ENCODE data around the gene VAV3.

VAV3 gene

GRCh38 chr1:107981277-107981676 lies 16.3 kb upstream of the VAV3 start:
- TF ChIP-seq, protein P1, sequence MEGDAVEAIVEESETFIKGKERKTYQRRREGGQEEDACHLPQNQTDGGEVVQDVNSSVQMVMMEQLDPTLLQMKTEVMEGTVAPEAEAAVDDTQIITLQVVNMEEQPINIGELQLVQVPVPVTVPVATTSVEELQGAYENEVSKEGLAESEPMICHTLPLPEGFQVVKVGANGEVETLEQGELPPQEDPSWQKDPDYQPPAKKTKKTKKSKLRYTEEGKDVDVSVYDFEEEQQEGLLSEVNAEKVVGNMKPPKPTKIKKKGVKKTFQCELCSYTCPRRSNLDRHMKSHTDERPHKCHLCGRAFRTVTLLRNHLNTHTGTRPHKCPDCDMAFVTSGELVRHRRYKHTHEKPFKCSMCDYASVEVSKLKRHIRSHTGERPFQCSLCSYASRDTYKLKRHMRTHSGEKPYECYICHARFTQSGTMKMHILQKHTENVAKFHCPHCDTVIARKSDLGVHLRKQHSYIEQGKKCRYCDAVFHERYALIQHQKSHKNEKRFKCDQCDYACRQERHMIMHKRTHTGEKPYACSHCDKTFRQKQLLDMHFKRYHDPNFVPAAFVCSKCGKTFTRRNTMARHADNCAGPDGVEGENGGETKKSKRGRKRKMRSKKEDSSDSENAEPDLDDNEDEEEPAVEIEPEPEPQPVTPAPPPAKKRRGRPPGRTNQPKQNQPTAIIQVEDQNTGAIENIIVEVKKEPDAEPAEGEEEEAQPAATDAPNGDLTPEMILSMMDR (IDR thresholded peaks at IDR 0.05; ENCODE audit: low read depth, low read length): no peak
- no peak overlapping the region for H3K4me3 ChIP-seq (ENCODE audit: low read depth, low read length)

DNA sequence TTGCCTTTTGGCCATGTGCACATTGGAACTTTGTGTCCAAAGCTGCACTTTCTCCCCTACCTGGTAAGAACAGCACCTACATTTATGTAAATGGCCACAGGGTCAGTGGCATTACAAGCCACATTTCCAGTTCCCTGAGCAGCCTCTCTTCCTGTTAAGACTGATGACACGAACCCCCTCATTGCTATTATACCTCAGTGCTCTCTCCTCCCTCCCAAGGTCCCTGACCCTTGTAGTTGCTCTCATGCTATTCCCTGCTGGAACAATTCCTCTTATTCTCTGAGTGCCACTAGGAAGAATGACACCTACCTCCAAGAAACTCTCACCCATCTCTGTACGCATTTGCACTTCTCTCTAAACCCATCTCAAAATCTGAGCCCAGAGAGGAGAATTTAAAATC lies 14.9 kb upstream of the VAV3 start:
- TF ChIP-seq, protein P1 (IDR thresholded peaks at IDR 0.05; ENCODE audit: low read depth, low read length): no peak

DNA sequence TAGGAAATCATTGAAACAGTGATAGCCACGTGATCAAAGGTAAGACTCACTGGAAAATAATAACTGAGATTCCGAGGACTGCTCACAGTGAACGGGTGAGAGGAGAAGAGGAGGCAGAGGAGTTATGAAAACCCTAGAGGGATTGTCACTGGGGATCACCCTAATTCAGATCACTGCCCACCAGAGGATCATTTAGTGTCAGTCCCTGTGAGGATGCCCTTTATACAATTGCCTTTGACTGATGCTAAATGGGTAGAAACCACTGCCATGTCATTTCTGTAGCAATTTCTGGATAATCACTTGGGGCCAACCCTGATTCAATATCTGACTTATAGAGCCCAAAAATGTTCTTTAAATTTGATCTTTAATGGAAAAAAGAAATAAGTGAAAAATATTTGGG lies 14.1 kb upstream of the VAV3 start:
- no peak overlapping the region for H3K4me3 ChIP-seq (ENCODE audit: low read depth, low read length)
- TF ChIP-seq, protein P1 (IDR thresholded peaks at IDR 0.05; ENCODE audit: low read depth, low read length): no peak

More for the DNA sequence above, 14.9 kb upstream of the VAV3 start:
- H3K4me3 ChIP-seq (ENCODE audit: low read depth, low read length): no peak overlapping the region

DNA sequence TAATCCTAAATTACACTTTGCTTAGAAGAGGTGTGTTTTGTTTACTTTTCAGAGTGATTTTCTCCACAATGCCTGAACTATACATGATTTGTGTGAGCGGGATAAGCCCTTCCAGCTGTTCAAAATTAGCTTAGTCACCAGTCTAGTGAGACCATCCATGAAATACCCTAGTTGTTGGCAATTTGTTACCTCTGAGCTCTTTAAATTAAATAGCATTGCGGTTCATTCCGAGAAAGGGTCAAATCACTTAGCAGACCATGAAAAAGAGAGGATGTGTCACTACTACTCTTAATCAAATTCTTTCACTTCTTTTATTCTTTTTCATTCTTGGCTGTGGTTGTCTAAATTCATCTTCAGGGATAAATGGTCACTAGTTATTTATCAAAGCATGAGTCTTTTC lies 11.9 kb upstream of the VAV3 start:
- no peak overlapping the region for H3K4me3 ChIP-seq (ENCODE audit: low read depth, low read length)
- TF ChIP-seq, protein P1 (IDR thresholded peaks at IDR 0.05; ENCODE audit: low read depth, low read length): no peak

- TF ChIP-seq, protein P1 (IDR thresholded peaks at IDR 0.05; ENCODE audit: low read depth, low read length): no peak
- no peak overlapping the region for H3K4me3 ChIP-seq (ENCODE audit: low read depth, low read length)
These were observed 11.5 kb upstream of the VAV3 start for GRCh38 chr1:107976431-107976830.

- no peak overlapping the region for H3K4me3 ChIP-seq (ENCODE audit: low read depth, low read length)
- TF ChIP-seq, protein P1 (IDR thresholded peaks at IDR 0.05; ENCODE audit: low read depth, low read length): no peak
These were observed 10.9 kb upstream of the VAV3 start for GRCh38 chr1:107975851-107976250.

DNA sequence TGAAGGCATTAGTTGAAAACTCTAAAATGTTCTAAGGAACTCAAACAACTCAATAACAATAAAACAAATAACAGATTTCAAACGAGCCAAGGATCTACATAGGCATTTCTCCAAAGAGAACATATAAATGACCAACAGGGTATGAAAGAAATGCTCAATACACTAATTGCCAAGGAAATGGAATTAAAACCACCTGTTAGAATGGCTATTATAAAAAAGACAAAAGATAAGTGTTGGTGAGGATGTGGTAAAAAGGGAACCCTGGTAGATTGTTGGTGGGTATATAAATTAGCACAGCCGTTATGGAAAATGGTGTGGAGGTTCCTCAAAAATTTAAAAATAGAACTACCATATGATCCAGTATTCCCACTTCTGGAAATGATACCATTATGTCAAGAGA lies 9.1 kb upstream of the VAV3 start:
- TF ChIP-seq, protein P1 (IDR thresholded peaks at IDR 0.05; ENCODE audit: low read depth, low read length): no peak
- H3K4me3 ChIP-seq (ENCODE audit: low read depth, low read length): no peak overlapping the region
